Panc1 (cell line): Measurements from ENCODE around the gene STK32C. TPM values are rescaled to one million over a fixed set of nuclear protein-coding genes. Genes with fewer than 3 reads are reported as not detected.

Experiments used
- ATAC-seq: fragments of 200-7000 bp; cut with Tn5 transposase; 2 replicates; pipeline ENCODE4 v1.9.1; 2020; ENCODE audit warnings: mild to moderate bottlenecking, moderate library complexity
- BruUV-seq: library from RNA; stranded (reverse); fragments of 400-500 nt; replicated peaks from 2 replicates; lab custom pipeline; 2021; lab: Mats Ljungman, UMichigan
- CTCF ChIA-PET: fragments of 300-600 bp; sonication (Branson Sonifier 250); formaldehyde crosslinking; loops from one replicate; lab custom pipeline; 2022; ENCODE audit warnings: antibody characterized with exemption; lab: Charles Lee
- POLR2A ChIA-PET: fragments of 300-600 bp; sonication (Branson Sonifier 250); formaldehyde crosslinking; loops from one replicate; lab custom pipeline; 2022; ENCODE audit warnings: antibody characterized with exemption; lab: Charles Lee
- DNase-seq: peaks from one replicate; pipeline ENCODE4 v3.0.0-alpha.2; 2010; ENCODE audit warnings: low read depth, low spot score
- H3K27ac ChIP-seq: 2 replicates; pipeline ENCODE4 v1.5.1; 2011; ENCODE audit warnings: mild to moderate bottlenecking, low read length, inconsistent platforms
- H3K27me3 ChIP-seq: fragments of 200-500 bp; sonication (Bioruptor generic); 2 replicates; pipeline ENCODE4 v1.6.0; 2014; ENCODE audit warnings: low read length, inconsistent platforms; ENCODE audit not compliant: control insufficient read depth, insufficient read depth
- H3K36me3 ChIP-seq: fragments of 200-500 bp; sonication (Bioruptor generic); 2 replicates; pipeline ENCODE4 v1.5.1; 2014; ENCODE audit warnings: inconsistent platforms, mild to moderate bottlenecking, low read length, moderate library complexity; ENCODE audit not compliant: control insufficient read depth, insufficient read depth
- H3K4me1 ChIP-seq: 2 replicates; pipeline ENCODE4 v1.5.1; 2011; ENCODE audit warnings: inconsistent platforms, mild to moderate bottlenecking, low read length, moderate library complexity; ENCODE audit not compliant: control insufficient read depth, insufficient read depth
- H3K4me3 ChIP-seq, 2 experiments: 2 replicates each; pipeline ENCODE4 v1.5.1; 2011 to 2012; ENCODE audit warnings: low read depth in 2 of 2, low read length in 2 of 2, mild to moderate bottlenecking in 2 of 2, inconsistent platforms in 1 of 2, moderate library complexity in 1 of 2
- H3K9me3 ChIP-seq: fragments of 200-500 bp; sonication (Bioruptor generic); 2 replicates; pipeline ENCODE4 v1.5.1; 2014; ENCODE audit warnings: low read depth, mild to moderate bottlenecking, inconsistent platforms, low read length, moderate library complexity; ENCODE audit not compliant: control insufficient read depth, insufficient read depth
- CTCF ChIP-seq: fragments of 450-650 bp; IDR thresholded peaks from 2 replicates; pipeline ENCODE4 v1.5.1; 2017; ENCODE audit warnings: mild to moderate bottlenecking
- POLR2AphosphoS5 ChIP-seq: IDR thresholded peaks from 2 replicates; pipeline ENCODE4 v1.6.1; 2012; ENCODE audit warnings: mild to moderate bottlenecking, low read depth, low read length, moderate library complexity
- REST ChIP-seq, 2 experiments: IDR thresholded peaks; 2 replicates each; pipeline ENCODE4 v1.6.1; 2011 to 2012; ENCODE audit warnings: low read depth in 2 of 2, control low read depth in 1 of 2, low read length in 1 of 2, mild to moderate bottlenecking in 1 of 2, moderate library complexity in 1 of 2; ENCODE audit not compliant: insufficient read depth in 1 of 2
- SIN3A ChIP-seq: IDR thresholded peaks from 2 replicates; pipeline ENCODE4 v1.6.1; 2012; ENCODE audit warnings: low read depth, mild to moderate bottlenecking, low read length, moderate library complexity, borderline replicate concordance; ENCODE audit not compliant: insufficient read depth
- TCF7L2 ChIP-seq: IDR thresholded peaks from 2 replicates; pipeline ENCODE4 v1.6.1; 2011; ENCODE audit warnings: mild to moderate bottlenecking, low read depth, low read length, inconsistent platforms
- in situ Hi-C: cut with HindIII; loops from 2 replicates; pipeline ENCODE4 v1.10.0; 2016; ENCODE audit warnings: low sequenced_read_pairs, low pct_unique_long_range_greater_than_20kb
- intact Hi-C: fragments of 100-400 bp; cut with micrococcal nuclease; formaldehyde crosslinking; loops from one replicate; pipeline ENCODE4 v1.10.0; 2022; ENCODE audit not compliant: unreplicated experiment
- total RNA-seq: library from RNA; stranded (reverse); gene quantifications from one replicate; pipeline ENCODE4 v1.2.1, GENCODE V29; 2021; ENCODE audit not compliant: unreplicated experiment

The STK32C gene
- total RNA-seq, 1 experiment from 2014 or later, result 53.7 TPM

- Histone ChIP-seq H3K27ac (no peak overlapping the region), H3K9me3 (no peaks in the 10 kb centered on the region), H3K36me3 (no peaks in the 10 kb centered on the region), H3K4me1 (peaks cover 17% of the 10 kb centered on the region), H3K27me3 (no peaks in the 10 kb centered on the region), H3K4me3 (peak overlapping the region; percentile 61 to 70; a peak in 3 of 4 replicates)
- ATAC-seq, result no peak
- TSS peak; percentile 68 for BruUV-seq
- in situ Hi-C loops (no loop called here), intact Hi-C loops (no loop called here)
- POLR2A ChIA-PET, result no interaction called here
- no peak for DNase-seq
- CTCF ChIA-PET, result no interaction called here
- TF ChIP-seq POLR2AphosphoS5 (no peak), CTCF (no peak), SIN3A (no peak), REST (IDR thresholded peaks at IDR 0.05; ENCODE audit: insufficient read depth in 1 of 2, low read depth in 2 of 2, low read length in 1 of 2) (no peak), TCF7L2 (no peak)
These were observed 1.4 kb downstream of the STK32C start for GRCh38 chr10:132306343-132306685.

DNA sequence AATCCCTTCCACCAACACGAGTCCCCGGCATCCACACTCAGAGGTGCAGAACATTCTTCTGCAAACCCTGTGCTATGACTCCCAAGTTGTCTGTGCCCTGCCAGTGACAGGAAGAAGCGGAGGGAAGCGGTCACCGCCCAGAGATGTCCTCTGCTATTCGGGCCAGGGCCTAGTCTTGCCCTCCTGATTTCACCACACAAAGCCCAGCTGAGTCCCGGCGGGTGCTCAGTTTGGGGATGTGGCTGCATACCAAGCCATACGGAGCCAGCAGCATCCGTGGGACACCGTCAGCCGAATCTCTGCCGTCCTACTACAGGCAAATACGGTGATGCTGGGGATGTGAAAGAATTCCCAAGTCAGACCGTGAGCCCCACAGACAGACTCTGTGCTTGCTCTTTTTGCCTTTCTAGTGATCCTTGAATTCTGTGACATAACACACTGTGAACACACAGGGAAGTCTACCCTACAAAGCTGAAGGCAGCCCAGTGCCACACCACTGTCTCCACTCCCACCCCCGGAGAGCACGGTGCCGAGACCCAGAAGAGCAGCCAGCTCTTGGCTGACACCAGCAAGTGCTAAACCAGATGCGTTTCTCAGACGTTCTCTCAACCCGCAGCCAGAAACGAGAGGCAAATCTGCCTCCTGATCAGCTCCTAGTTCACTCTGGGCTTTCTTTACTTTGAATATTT, 2.0 kb downstream of the STK32C start:
- CTCF ChIA-PET, result no interaction called here
- intact Hi-C loops, result no loop called here
- H3K27me3 ChIP-seq, result no peaks in the 10 kb centered on the region
- no TSS peak for BruUV-seq
- TF ChIP-seq SIN3A (no peak), CTCF (no peak), TCF7L2 (no peak), POLR2AphosphoS5 (no peak), REST (IDR thresholded peaks at IDR 0.05; ENCODE audit: insufficient read depth in 1 of 2, low read depth in 2 of 2, low read length in 1 of 2) (no peak)
- H3K36me3 ChIP-seq, result no peaks in the 10 kb centered on the region
- in situ Hi-C loops, result no loop called here
- no peak for ATAC-seq
- POLR2A ChIA-PET, result no interaction called here
- no peak overlapping the region for H3K27ac ChIP-seq
- no peaks in the 10 kb centered on the region for H3K9me3 ChIP-seq
- peaks cover 19% of the 10 kb centered on the region for H3K4me1 ChIP-seq
- no peak overlapping the region for H3K4me3 ChIP-seq
- no peak for DNase-seq
